22Rv1 (cell line): ENCODE results near the gene FRMD7.

Source experiments
- ZFX ChIP-seq: fragments of 450-650 bp; IDR thresholded peaks from 2 replicates; pipeline ENCODE4 v1.6.1; 2017; ENCODE audit warnings: antibody characterized with exemption, borderline replicate concordance
- TF ChIP-seq, protein P1 (sequence below): fragments of 450-650 bp; IDR thresholded peaks from 2 replicates; pipeline ENCODE4 v1.5.1; 2017; ENCODE audit warnings: mild to moderate bottlenecking

DNA sequence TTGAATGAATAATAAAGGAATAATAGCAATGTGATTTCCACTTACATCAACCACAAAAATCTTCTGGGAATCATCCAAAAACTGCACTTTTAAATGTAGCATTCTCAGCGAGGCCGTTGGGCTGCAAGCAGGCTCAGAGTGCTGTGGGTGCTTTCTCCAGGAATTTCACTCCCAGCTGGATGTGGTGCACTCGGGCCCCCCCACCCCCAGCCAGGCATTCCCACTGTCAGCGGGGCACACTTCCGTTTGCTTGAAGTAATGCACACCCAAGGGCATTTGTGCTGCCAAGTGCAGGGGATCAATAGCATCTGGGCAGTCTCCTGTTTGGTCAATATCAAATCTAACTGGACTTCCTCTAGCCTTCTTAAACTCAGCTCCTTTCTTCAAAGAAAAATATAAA is at the start of gene FRMD7:
- TF ChIP-seq, protein P1, sequence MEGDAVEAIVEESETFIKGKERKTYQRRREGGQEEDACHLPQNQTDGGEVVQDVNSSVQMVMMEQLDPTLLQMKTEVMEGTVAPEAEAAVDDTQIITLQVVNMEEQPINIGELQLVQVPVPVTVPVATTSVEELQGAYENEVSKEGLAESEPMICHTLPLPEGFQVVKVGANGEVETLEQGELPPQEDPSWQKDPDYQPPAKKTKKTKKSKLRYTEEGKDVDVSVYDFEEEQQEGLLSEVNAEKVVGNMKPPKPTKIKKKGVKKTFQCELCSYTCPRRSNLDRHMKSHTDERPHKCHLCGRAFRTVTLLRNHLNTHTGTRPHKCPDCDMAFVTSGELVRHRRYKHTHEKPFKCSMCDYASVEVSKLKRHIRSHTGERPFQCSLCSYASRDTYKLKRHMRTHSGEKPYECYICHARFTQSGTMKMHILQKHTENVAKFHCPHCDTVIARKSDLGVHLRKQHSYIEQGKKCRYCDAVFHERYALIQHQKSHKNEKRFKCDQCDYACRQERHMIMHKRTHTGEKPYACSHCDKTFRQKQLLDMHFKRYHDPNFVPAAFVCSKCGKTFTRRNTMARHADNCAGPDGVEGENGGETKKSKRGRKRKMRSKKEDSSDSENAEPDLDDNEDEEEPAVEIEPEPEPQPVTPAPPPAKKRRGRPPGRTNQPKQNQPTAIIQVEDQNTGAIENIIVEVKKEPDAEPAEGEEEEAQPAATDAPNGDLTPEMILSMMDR: no peak
- no peak for TF ChIP-seq ZFX
